Left ventricle myocardium inferior (tissue), 1 donor: ENCODE data around the gene CTSE. TPM values are rescaled to one million over a fixed set of nuclear protein-coding genes. Genes with fewer than 3 reads are reported as not detected.

Experiments used
- DNase-seq: peaks from one replicate; pipeline ENCODE4 v3.0.0-alpha.2; 2020
- H3K27ac ChIP-seq: fragments of 200-600 bp; replicated peaks from 2 replicates; pipeline ENCODE4 v1.8.0; 2021
- H3K27me3 ChIP-seq: fragments of 200-600 bp; 2 replicates; pipeline ENCODE4 v1.8.0; 2021; ENCODE audit warnings: low read depth
- H3K36me3 ChIP-seq: fragments of 200-600 bp; 2 replicates; pipeline ENCODE4 v1.8.0; 2021
- H3K4me1 ChIP-seq: fragments of 200-600 bp; 2 replicates; pipeline ENCODE4 v1.8.0; 2021
- H3K4me3 ChIP-seq: fragments of 200-600 bp; 2 replicates; pipeline ENCODE4 v1.8.0; 2021; ENCODE audit warnings: mild to moderate bottlenecking, moderate library complexity
- H3K9me3 ChIP-seq: fragments of 200-600 bp; replicated peaks from 2 replicates; pipeline ENCODE4 v1.8.0; 2021
- CTCF ChIP-seq: fragments of 200-600 bp; IDR thresholded peaks from 2 replicates; pipeline ENCODE4 v1.8.0; 2021; ENCODE audit warnings: antibody characterized with exemption, mild to moderate bottlenecking, borderline replicate concordance
- intact Hi-C: fragments of 100-400 bp; cut with micrococcal nuclease; formaldehyde crosslinking; loops from one replicate; pipeline ENCODE4 v1.11.0; 2022
- total RNA-seq: library from RNA; stranded (reverse); fragmentation: NEBNext Ultra II Directional; extraction: Animal tissue kit (Norgen Biotek cat#: 25700); gene quantifications from one replicate; pipeline ENCODE4 v1.2.1, GENCODE V29; 2021
- donor health status: DM: no; HTN: yes; CAD: no; lungs with severe emphysema.

The CTSE gene
- total RNA-seq, 1 donor from 2014 or later = not detected

- H3K27ac ChIP-seq = no peak overlapping the region
- H3K9me3 ChIP-seq = no peaks in the 10 kb centered on the region
- peak; percentile 34 for DNase-seq
- H3K4me1 ChIP-seq = no peaks in the 10 kb centered on the region
- peak; percentile 79 for TF ChIP-seq CTCF
- peaks cover 34% of the 10 kb centered on the region for H3K27me3 ChIP-seq
- H3K4me3 ChIP-seq = no peak overlapping the region
- intact Hi-C loops = loop anchor here (10.0 kb wide), 1 partner anchor 74 kb away; no protein-coding TSS in a partner anchor
- no peaks in the 10 kb centered on the region for H3K36me3 ChIP-seq
Measured at GRCh38 chr1:206030714-206031113, 7.0 kb upstream of the CTSE start.

DNA sequence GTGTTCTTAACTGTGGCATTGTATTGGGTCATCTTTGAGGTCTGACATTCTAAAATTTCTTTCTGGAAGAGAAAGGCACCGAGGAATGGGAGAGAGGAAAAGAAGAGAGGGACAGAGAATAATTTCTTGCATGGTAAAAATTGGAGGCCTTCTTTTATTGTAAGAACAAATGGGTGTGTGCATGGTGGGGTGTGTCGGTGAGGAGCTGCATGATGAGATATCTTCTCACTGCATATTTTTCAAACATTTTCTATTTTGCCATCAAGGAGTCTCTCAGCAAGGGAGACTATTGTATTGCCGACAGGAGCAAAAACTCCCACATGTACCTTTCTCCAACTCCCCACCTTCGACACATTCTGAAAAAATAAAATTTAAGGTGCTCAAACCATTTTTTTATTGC lies 6.5 kb upstream of the CTSE start:
- no peak for TF ChIP-seq CTCF
- H3K4me1 ChIP-seq = no peaks in the 10 kb centered on the region
- H3K27me3 ChIP-seq = peaks cover 32% of the 10 kb centered on the region
- DNase-seq = no peak
- no peaks in the 10 kb centered on the region for H3K9me3 ChIP-seq
- H3K4me3 ChIP-seq = no peak overlapping the region
- H3K36me3 ChIP-seq = no peaks in the 10 kb centered on the region
- H3K27ac ChIP-seq = no peak overlapping the region
- intact Hi-C loops = loop anchor here (10.0 kb wide), 1 partner anchor 75 kb away; no protein-coding TSS in a partner anchor

DNA sequence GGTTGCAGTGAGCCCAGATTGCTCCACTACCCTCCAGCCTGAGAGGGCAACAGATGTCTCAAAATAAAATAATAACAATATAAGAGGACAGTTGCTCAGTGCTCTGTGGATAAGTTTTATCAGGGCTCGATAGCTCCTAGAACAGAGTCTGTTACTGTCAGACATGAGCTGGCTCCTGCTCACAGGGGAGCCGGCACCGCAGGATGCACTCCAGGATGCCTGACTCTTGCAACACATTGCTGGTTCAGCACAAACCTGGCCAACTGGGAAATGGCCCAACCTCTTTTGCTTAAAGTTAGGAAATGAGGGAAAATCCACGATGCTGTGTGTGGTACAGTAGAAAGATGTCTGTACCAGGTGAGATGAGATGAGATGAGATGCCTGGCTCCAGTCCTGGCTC lies 5.8 kb upstream of the CTSE start:
- peak; percentile 32 for DNase-seq
- Histone ChIP-seq H3K4me3 (no peak overlapping the region), H3K36me3 (no peaks in the 10 kb centered on the region), H3K27ac (no peak overlapping the region), H3K4me1 (no peaks in the 10 kb centered on the region), H3K27me3 (peaks cover 25% of the 10 kb centered on the region), H3K9me3 (no peaks in the 10 kb centered on the region)
- intact Hi-C loops = no loop called here
- TF ChIP-seq CTCF = no peak

- intact Hi-C loops = no loop called here
- DNase-seq = no peak
- Histone ChIP-seq H3K4me1 (no peaks in the 10 kb centered on the region), H3K27ac (no peak overlapping the region), H3K9me3 (no peaks in the 10 kb centered on the region), H3K27me3 (peaks cover 24% of the 10 kb centered on the region), H3K36me3 (no peaks in the 10 kb centered on the region), H3K4me3 (no peak overlapping the region)
- TF ChIP-seq CTCF = no peak
Measured at GRCh38 chr1:206025283-206025820, 1.7 kb upstream of the CTSE start.

- no peak for DNase-seq
- TF ChIP-seq CTCF = no peak
- intact Hi-C loops = no loop called here
- H3K27me3 ChIP-seq = peaks cover 3% of the 10 kb centered on the region
- H3K4me3 ChIP-seq = no peak overlapping the region
- no peaks in the 10 kb centered on the region for H3K4me1 ChIP-seq
- no peak overlapping the region for H3K27ac ChIP-seq
- no peaks in the 10 kb centered on the region for H3K9me3 ChIP-seq
- H3K36me3 ChIP-seq = no peaks in the 10 kb centered on the region
Measured at GRCh38 chr1:206022766-206023165, 929 bp downstream of the CTSE start.
